Measurements from ENCODE around the gene METAP1.
A peak's percentile ranks its signal among the peaks of the same experiment; 100 is the strongest.
"Not testable (repeated sequence)": the region's sequence is repeated elsewhere in the genome, so short reads cannot be mapped to it uniquely, and the experiment has no call there.

The METAP1 gene

DNA sequence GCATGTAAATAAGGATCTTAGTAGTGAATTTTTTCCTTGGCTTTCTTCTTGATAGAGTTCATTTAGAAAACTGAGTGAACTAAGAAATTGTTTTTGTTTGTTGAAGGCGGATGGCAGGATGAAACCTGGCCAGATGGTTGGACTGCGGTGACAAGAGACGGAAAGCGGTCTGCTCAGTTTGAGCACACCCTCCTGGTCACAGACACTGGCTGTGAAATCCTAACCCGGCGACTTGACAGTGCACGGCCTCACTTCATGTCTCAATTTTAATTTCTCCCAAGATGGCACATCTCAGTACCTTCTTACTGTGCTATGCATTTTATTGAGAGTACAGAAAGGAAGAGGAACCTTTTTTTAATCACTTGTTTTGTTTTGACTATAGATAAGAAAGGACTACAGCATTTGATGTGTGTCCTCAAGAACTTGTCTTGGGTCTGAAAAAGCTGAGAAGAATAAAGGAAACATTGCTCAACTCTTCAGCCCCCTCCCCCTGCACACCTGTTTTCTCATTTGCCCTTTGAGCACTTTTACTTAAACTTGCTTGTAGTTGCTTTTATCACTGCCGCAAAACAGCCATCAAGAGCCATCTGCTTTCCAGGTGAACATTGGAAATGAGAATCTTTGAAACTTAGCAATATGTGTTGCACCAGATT, 65.7 kb downstream of the METAP1 start:
- no peak for DNase-seq

DNA sequence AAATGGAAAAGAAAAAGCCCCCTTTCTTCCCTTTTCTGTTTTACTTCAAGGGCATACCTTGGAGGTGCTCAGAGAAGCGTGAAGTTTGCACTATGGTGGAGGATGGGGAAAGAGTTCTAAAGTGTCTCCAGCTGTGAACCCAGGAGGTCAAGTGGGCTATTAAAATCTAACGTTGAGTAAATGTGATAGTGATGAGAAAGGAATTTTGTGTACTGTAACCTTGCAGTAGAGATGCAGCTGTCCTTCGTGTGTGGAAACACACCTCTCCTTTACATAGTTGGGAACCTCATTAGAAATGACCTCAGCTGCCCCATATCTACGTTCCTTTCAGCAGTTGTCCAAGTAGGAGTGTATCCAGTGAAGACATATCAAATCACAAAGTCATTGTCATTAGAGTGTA, 66.6 kb downstream of the METAP1 start:
- DNase-seq: no peak

DNA sequence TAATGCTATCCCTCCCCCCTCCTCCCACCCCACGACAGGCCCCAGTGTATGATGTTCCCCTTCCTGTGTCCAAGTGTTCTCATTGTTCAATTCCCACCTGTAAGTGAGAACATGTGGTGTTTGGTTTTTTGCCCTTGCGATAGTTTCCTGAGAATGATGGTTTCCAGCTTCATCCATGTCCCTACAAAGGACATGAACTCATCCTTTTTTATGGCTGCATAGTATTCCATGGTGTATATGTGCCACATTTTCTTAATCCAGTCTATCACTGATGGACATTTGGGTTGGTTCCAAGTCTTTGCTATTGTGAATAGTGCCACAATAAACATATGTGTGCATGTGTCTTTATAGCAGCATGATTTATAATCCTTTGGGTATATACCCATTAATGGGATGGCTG, 70.0 kb downstream of the METAP1 start:
- not testable (repeated sequence) for DNase-seq

- DNase-seq: no peak
Observed at GRCh38 chr4:99067617-99068016, 72.1 kb downstream of the METAP1 start.

DNA sequence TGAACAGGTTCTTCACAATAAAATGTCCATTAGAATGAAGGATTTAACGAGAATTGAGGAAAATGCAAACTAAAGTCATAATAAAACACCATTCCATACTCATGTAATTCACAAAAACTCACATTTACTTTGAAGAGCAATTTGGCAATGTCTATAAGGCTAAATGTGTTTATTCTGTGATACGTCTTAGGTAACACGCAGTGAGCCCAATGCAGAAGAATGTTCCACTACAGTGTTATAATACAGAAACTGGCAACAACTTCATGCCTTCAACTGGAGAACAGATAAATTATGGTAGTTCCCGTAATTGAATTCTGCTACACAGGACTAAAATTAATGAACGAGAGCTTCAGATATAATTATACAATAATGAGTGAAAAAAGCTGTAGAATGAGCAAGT, 75.6 kb downstream of the METAP1 start:
- DNase-seq: no peak

DNA sequence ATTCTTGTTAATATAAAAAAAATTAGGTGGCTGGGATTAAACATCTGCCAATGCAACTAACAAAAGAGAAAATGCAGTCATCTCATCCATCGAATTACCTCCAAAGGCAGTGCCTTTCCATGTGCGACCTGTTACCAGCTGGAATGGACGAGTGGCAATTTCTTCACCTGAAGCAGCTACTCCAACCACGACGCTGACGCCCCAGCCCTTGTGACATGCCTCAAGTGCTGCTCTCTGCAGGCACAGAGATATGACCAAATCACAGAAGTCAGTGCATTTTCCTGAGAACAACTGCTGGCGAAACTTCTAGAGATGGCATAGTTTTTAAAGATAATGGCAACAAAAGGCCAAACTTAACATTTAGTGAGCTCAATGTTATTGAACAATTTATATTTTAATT, 79.3 kb downstream of the METAP1 start:
- no peak for DNase-seq

GRCh38 chr4:99076292-99076976, 80.9 kb downstream of the METAP1 start:
- no peak for DNase-seq

DNA sequence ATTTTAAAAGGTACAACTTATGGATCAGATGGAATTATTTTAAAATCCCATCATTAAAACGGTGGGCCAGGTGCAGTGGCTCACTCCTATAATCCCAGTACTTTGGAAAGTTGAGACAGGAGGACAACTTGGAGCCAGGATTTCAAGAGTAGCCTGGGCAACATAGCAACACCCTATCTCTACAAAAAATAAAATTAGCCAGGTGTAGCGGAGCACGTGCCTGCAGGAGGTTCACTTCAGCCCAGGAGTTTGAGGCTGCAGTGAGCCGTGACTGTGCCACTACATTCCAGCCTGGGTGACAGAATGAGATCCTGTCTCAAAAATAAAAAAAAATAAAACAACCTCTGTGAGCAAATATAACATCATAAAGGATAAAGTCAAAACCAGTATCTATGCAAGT, 81.7 kb downstream of the METAP1 start:
- DNase-seq: no peak

- DNase-seq: no peak
Observed at GRCh38 chr4:99078336-99078735, 82.8 kb downstream of the METAP1 start.

- no peak for DNase-seq
Observed at GRCh38 chr4:99078931-99079624, 83.6 kb downstream of the METAP1 start.

DNA sequence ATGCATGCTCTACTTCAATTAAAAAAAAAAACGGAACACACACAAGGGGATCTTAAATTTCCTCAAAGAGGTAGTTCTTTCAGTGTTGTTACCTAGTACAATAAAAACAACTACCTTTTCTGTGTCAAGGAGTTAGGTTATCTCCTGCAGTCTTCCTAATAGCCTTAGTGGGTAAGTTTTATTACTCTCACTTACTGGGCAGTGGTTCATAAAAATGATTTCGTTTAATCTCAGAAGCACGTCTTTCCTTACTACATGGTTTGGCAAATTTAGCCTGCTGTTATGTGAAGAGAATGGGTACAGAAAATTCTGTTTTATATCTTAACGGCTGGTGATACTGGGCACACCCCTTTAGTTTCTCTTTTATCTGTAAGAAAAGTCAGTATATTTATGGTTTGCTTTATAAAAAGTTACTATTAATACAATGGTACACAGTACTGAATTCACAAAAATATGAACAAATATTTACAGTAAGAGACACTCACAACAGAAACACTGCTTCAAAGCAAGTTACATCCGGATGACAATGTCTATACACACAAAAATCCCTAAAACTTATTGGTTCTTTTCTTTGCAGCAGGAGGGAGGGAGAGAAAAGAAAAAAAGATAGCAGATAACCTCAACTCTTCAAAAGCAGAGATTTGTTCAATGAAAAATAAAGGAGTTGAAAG, 84.2 kb downstream of the METAP1 start:
- no peak for DNase-seq

DNA sequence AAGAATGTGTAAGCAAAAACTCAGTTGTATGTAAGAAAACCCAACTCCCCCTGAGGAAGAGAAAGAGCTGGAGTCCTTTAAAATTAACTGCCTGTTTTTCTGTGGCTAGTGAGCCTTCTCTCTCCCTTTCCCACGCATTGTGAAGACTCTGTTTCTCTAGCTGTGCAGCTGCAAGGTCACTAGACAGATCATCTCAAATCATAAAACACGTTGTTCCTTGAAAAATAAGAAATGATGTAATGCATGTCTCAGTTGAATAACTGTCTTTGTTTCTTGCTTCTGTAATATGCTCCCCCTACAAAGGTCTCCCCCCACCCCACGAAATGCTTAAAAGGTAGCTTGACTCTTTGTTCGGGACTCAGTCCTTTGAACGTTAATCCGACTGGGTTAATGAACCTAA, 85.3 kb downstream of the METAP1 start:
- not testable (repeated sequence) for DNase-seq

DNA sequence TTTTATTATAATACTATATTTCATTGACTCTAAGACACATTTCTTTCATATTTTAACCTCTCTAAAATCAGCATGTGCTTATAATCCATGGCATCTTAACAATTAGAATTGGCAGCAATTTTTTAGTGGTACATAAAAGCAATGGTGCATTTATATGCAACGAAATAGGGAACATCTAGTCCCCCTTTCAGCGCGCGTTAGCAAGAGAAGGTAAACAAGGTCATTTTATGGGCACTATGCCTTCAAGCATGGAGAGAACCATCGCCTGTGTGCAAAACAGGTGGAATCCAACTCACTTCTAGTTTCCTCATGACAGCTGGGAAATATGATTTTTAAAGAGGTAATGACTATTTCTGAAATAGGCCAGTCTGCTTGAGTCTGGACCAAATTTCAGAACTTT, 86.7 kb downstream of the METAP1 start:
- DNase-seq: no peak

- no peak for DNase-seq
Observed at GRCh38 chr4:99084595-99084994, 89.1 kb downstream of the METAP1 start.

GRCh38 chr4:99088023-99088449, 92.5 kb downstream of the METAP1 start:
- DNase-seq: peak; percentile 37

DNA sequence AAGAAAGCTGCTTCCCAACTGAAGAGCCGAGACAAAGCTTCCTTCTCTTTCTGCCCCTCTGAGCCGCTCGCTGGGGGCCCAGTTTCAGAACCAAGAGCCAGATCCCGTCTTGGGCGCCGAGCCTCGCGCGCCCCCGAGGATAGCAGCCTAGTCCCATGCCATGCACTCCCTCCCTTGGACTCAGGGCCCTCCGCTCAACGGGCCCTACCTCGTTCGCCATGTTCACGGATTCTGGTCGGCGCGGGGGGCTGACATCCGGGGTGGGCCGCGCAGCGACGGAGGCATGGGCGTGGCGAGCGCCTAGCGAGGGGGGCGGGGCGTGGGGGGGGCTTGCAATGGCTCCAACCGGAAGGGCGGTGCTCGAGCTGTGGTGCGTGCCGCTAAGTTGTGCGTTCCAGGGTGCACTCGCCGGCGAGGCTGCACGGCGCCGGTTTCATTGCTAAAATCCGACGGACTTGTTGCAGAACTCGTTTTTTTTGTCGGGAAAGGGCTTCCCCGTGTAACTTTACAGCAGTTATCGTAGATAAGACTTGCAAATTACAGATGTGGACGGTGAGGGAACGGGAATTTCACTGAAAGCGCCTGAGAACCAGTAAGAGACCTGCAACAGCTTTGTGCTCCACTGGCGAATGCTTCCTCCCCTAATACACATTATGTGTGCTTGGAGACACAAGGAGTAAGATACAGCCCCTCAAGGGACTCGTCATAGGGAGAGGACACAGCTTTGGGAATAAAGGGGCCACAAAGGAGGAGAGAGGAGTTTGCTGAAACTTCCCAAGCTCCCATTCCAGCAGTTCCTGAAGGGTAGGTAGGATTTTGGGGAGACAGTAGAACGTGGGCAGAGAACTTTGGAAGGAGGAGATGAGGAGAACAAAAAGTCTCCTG, 93.2 kb downstream of the METAP1 start, which contains the start of gene ADH5:
TSS of gene ADH5 (minus strand) at position 308 of the 885 bp plus-strand sequence. CDS start at position 220, 88 bp downstream.
- peak; percentile 92 for DNase-seq

DNA sequence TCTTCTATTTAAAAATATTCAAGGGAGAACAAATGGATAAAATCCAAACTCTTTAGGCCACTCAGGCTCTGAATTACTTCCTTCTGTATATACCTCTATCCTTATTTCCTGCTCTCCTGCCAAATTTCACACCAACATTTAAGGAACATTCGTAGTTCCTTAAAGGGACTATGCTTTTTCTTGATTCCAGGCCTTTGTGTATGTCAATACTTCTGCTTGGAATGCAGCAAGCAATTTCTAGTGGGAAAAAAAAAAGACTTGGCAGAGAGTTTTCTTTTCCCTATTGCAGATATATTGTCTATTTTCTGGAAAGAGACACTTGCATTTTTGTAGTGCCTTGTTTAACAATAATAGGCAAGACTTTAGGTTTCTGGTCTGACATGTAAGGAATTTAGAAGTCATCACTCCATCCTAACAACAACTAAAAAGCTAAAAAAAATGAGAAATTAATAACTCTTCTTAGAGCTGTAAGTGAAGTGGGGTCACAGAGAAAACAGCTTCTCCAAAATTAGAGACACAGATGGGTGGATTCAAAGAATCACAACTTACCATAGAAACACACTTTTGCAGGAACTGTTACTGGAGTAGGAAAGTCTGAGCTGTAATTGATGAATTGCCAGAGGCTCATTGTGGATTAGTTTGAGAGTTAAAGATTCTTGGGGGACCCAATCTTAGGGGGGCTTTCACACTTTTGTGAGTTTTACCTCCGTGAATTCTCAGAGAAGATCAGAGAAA, 95.1 kb downstream of the METAP1 start:
- no peak for DNase-seq

- no peak for DNase-seq
Observed at GRCh38 chr4:99091216-99091575, 95.7 kb downstream of the METAP1 start.

DNA sequence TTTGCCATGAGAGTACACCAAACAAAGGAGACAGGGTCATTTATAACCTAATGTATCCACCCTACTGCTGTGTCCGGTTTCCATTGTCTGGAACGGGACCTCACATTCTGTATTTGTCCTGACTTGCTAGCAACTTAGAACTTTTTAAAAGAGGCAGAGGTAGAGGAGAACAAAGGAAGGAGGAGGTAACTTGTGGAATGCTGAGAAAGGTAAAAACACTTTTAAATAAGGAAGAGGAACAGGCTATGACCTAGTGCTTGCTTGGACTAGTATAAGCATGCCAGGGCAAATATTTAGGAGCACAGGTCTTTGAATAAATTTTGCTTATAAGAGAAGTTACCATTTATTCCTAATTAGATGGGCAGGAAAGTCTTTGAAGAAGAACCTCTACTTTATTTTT, 96.3 kb downstream of the METAP1 start:
- DNase-seq: not testable (repeated sequence)

DNA sequence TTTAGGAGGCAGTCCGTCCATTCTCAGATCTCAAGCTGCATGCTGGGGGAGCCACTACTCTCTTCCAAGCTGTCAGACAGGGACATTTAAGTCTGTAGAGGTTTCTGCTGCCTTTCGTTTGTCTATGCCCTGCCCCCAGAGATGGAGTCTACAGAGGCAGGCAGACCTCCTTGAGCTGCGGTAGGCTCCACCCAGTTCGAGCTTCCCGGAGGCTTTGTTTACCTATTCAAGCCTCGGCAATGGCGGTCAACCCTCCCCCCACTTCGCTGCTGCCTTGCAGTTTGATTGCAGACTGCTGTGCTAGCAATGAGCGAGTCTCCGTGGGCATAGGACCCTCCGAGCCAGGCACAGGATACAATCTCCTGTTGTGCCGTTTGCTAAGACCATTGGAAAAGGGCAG, 103.8 kb downstream of the METAP1 start:
- no peak for DNase-seq

GRCh38 chr4:99099814-99100213, 104.3 kb downstream of the METAP1 start:
- DNase-seq: not testable (repeated sequence)

DNA sequence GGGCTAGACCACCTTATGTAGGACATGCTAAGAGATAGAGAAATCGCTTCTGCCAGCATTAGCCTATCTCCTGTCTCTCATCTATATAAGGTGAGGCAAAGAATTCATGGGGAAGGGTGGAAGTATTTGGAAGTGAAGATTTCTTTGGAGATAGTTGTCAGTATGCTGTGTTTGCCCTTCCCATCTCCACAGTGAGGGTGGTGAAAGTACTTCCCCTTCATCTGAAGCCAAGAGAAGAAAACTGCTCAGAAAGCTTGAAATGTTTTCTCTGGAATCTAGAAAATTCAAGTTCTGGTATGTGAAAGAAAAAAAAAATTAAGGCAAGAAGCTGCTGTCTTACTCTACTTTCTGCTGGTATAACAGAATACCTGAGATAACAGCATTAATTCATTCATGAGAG, 105.4 kb downstream of the METAP1 start:
- DNase-seq: no peak
